ENCODE data around the gene POLR2E.

Gene POLR2E

DNA sequence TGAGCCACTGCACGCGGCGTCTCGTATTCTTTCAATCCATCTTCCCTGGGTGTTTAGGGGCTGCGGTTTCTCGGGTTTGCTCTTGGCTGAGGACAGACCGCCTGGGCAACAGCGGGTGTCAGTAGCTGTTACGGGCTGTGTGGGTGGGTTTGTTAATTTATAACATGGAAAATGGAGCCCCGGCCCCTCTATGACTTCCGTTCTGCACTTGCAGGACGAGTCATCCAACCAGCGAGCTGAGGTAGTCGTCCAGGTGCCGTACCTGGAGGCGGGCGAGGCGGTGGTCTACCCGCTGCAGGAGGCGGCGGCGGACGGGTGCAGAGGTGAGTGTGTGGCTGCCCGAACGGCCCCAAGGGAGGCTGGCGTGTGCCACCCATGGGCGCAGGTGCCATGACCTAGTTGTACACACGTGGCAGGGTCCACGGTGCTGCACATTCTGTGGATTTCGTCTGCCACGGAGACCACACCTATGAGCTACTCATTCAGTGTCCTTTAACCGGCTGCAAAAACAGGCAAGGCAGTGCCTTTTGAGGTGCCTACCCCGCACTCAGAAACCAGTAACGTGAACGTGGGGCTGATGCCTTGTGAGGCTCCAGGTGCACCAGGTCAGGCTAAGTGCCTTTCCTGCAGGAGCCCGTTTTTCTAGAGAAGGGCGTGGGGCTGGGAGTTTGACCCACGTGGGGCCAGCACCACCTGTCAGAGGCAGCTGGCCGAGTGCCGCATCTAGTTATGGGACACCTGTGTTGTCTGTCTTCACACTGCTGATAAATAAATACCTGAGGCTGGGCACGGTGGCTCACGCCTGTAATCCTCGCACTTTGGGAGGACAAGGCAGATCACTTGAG, 10.9 kb downstream of the POLR2E start:
- H3K4me3 ChIP-seq (ENCODE audit: low read depth, low read length) = no peak overlapping the region
- TF ChIP-seq, protein P1, sequence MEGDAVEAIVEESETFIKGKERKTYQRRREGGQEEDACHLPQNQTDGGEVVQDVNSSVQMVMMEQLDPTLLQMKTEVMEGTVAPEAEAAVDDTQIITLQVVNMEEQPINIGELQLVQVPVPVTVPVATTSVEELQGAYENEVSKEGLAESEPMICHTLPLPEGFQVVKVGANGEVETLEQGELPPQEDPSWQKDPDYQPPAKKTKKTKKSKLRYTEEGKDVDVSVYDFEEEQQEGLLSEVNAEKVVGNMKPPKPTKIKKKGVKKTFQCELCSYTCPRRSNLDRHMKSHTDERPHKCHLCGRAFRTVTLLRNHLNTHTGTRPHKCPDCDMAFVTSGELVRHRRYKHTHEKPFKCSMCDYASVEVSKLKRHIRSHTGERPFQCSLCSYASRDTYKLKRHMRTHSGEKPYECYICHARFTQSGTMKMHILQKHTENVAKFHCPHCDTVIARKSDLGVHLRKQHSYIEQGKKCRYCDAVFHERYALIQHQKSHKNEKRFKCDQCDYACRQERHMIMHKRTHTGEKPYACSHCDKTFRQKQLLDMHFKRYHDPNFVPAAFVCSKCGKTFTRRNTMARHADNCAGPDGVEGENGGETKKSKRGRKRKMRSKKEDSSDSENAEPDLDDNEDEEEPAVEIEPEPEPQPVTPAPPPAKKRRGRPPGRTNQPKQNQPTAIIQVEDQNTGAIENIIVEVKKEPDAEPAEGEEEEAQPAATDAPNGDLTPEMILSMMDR (IDR thresholded peaks at IDR 0.05; ENCODE audit: low read depth, low read length) = no peak

DNA sequence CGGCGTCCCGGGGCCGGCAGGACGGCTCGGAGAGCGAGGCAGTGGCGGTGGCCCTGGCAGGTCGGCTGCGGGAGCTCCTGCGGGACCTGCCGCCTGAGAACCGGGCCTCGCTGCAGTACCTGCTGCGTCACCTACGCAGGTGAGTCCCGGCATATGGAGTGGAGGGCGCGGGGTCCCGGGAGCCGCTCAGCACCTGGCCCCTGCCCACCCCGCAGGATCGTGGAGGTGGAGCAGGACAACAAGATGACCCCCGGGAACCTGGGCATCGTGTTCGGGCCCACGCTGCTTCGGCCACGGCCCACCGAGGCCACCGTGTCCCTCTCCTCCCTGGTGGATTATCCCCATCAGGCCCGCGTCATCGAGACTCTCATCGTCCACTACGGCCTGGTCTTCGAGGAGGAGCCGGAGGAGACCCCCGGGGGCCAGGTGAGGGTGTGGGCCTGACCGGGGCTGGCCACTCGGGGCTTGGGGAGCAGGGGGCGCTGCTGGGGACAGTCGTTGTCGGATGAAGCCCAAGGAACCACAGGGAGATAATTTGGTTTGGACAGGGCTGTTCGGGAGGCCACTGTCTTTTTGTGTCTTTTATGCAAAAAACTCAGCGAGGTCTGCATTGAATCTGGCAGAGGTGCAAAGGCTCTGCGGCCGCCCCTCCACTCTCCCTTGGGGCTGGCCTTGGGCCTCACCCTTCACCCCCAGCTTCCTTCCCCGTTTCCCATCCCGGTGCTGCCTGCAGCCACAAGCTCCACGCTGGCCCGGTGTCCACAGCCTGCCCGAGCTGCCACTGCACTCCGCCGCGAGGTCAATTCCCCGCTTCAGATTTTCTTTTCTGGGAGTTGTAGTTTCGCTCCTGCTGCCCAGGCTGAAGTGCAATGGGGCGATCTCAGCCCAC, 12.0 kb downstream of the POLR2E start:
- no peak overlapping the region for H3K4me3 ChIP-seq (ENCODE audit: low read depth, low read length)
- TF ChIP-seq, protein P1 (IDR thresholded peaks at IDR 0.05; ENCODE audit: low read depth, low read length) = no peak

DNA sequence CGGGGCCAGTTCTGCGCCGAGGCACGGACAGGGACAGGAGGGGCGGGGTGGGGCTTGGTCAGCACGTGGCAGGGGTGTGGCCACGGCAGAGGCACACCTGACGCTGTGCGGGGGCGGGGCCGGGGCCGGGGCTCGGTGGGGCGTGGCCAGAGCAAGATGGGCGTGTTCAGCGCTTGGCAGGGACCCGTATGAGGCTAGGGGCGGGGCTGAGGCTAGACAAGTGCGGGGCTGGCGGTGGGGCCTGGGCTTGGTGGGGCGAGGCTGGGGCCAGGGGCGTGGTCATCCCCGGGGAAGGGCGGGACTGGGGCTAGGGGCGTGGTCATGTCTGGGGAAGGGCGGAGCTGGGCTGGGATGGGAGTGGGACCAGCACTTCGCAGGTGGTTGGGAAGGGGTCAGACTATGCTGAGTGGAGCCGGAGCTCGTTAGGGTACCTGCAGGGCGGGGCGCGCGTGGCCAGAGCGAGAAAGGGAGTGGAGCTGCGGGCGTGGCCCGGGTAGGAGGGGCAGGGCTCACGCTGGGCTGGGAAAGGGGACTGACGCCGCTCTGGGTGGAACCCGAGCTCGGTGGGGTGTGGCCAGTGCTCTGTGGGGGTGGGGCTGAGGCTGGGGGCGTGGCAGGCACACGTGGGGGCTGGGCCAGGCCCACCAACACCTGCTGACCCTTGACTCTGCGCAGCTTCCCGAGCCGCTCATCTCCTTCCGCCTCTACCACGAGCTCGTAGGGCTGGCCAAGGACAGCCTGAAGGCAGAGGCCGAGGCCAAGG, 12.8 kb downstream of the POLR2E start:
- no peak overlapping the region for H3K4me3 ChIP-seq (ENCODE audit: low read depth, low read length)
- TF ChIP-seq, protein P1 (IDR thresholded peaks at IDR 0.05; ENCODE audit: low read depth, low read length) = no peak

DNA sequence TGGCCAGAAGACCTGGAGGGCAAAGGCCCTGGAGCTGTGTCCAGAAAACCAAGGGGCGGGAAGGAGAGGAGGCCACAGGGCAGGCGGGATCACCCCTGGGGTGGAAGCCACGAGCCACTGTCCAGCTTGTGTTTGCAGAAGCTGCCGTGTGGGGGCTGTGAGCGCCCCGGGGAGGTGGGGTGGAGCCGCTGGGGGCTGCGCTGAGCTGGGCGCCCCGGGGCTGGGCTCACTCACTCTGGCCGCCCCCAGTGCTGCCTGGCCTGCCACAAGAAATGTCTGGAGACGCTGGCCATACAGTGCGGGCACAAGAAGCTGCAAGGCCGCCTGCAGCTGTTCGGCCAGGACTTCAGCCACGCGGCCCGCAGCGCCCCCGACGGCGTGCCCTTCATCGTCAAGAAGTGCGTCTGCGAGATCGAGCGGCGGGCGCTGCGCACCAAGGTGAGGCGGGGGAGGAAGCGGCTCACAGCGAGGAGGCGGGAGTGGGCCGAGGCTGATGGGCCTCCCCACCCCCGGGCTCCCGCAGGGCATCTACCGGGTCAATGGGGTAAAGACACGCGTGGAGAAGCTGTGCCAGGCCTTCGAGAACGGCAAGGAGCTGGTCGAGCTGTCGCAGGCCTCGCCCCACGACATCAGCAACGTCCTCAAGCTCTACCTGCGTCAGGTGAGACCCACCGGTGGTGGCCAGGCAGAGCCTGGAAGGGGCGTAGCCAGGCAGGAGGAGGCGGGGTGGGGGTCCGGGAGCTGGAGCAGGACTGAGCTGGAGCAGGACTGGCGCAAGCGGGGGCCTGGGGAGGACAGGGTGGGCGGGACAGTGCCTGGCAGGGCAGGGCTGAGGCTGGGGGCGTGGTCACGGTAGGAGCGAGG, 13.6 kb downstream of the POLR2E start:
- H3K4me3 ChIP-seq (ENCODE audit: low read depth, low read length) = no peak overlapping the region
- TF ChIP-seq, protein P1 (IDR thresholded peaks at IDR 0.05; ENCODE audit: low read depth, low read length) = no peak

DNA sequence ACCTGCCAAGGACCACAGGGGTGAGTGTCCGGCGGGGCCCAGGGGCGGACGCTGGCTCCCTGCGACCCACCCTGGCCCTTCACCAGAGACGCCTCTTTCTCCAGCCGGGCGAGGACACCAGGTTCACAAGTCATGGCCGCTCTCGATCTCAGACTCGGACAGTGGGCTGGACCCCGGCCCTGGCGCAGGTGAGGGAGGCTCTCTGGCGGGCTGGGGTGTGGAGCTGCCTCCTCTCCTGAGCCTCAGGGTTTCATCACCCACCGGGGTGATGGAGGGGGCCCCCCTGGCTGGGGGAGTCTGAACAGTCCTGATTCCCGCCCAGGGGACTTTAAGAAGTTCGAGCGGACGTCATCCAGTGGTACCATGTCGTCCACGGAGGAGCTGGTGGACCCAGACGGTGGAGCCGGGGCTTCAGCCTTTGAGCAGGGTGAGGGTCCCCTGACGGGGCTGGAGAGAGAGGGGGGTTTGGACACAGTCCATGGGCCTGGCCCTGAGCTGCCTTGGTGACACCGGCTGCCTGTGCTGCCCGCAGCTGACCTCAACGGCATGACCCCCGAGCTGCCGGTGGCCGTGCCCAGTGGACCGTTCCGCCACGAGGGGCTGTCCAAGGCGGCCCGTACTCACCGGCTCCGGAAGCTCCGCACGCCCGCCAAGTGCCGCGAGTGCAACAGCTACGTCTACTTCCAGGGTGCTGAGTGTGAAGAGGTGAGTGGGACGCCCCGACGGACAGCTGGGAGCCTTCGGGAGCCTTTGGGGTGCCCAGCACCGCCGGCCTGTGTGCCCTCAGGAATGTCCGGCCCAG, 14.6 kb downstream of the POLR2E start:
- TF ChIP-seq, protein P1 (IDR thresholded peaks at IDR 0.05; ENCODE audit: low read depth, low read length) = no peak
- no peak overlapping the region for H3K4me3 ChIP-seq (ENCODE audit: low read depth, low read length)
